Measurements from ENCODE around the gene C6orf62. TPM values are rescaled to one million over a fixed set of nuclear protein-coding genes. Genes with fewer than 3 reads are reported as not detected.

Gene C6orf62
- polyA plus RNA-seq, 2 of the 4 experiments (the other 2 are of a cell fraction): 66.3 to 73.4 TPM

DNA sequence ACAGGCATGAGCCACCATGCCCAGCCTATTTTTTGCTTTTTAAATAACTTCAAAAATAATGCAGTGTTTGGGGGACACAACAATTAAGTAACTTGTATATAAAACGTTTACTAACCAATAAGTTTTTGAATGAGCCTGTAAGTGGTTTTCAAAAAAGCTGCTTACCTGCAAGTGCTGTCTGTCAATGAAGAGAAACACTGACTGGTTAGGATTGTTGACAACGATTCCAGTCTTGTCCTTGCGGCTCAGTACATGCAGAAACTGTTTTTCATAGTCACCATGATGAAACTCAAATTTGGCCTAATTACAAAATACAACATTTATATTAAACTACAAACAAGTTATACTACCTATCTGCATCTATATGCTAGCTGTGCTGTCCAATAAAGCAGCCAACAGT, 10.3 kb downstream of the C6orf62 start (continued):
- TF ChIP-seq, protein P1, sequence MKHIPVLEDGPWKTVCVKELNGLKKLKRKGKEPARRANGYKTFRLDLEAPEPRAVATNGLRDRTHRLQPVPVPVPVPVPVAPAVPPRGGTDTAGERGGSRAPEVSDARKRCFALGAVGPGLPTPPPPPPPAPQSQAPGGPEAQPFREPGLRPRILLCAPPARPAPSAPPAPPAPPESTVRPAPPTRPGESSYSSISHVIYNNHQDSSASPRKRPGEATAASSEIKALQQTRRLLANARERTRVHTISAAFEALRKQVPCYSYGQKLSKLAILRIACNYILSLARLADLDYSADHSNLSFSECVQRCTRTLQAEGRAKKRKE (CRISPR knock-in tag; IDR thresholded peaks at IDR 0.05; ENCODE audit: low read depth): no peak
- no peak for TF ChIP-seq POLR2AphosphoS2 (conservative IDR thresholded peaks at IDR 0.05; ENCODE audit: low read length)

DNA sequence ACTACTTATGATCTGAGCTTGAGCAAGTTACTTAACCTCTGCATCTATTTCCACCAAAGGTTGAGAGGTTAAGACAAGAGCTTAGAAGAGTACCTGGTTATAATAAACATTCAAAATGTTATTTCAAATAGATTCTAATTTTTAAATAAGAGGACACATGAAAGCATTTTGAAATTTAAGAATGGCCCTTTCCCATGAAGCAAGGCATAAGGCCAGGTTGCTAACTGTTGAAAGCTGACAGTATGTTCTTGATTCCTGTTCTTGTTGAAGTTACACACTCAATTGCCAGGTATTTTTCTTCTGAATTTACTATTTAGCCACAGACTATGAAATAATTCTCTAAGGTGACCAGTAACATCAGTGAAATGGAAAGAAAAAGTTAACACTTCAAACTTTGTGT, 14.5 kb downstream of the C6orf62 start:
- Histone ChIP-seq H3K4me1 (no peaks in the 10 kb centered on the region; the same call in 2 of the 3 replicates), H3K9me3 (no peaks in the 10 kb centered on the region), H3K4me3 (no peak overlapping the region), H3K4me2 (no peak overlapping the region), H3K27ac (no peak overlapping the region)
- ATAC-seq (no peak), FAIRE-seq (no peak), DNase-seq (ENCODE audit: low read depth in 1 of 2, low spot score in 1 of 2) (no peak)
- no peak for TF ChIP-seq FOXS1 (CRISPR knock-in tag; IDR thresholded peaks at IDR 0.05)
- no peak for TF ChIP-seq JUNB (IDR thresholded peaks at IDR 0.05)
- TF ChIP-seq, protein P2, sequence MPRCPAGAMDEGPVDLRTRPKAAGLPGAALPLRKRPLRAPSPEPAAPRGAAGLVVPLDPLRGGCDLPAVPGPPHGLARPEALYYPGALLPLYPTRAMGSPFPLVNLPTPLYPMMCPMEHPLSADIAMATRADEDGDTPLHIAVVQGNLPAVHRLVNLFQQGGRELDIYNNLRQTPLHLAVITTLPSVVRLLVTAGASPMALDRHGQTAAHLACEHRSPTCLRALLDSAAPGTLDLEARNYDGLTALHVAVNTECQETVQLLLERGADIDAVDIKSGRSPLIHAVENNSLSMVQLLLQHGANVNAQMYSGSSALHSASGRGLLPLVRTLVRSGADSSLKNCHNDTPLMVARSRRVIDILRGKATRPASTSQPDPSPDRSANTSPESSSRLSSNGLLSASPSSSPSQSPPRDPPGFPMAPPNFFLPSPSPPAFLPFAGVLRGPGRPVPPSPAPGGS (IDR thresholded peaks at IDR 0.05): no peak
- TF ChIP-seq, protein P3, sequence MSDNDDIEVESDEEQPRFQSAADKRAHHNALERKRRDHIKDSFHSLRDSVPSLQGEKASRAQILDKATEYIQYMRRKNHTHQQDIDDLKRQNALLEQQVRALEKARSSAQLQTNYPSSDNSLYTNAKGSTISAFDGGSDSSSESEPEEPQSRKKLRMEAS (IDR thresholded peaks at IDR 0.05): no peak
- TF ChIP-seq NPAS2 (CRISPR knock-in tag; IDR thresholded peaks at IDR 0.05; ENCODE audit: borderline replicate concordance): no peak
- TF ChIP-seq FOSL2 (IDR thresholded peaks at IDR 0.05): no peak
- no peak for TF ChIP-seq FOSL2 (CRISPR knock-in tag; IDR thresholded peaks at IDR 0.05)
- TF ChIP-seq RNF2 (IDR thresholded peaks at IDR 0.05; ENCODE audit: borderline replicate concordance, low read depth): no peak
- TF ChIP-seq, protein P4, sequence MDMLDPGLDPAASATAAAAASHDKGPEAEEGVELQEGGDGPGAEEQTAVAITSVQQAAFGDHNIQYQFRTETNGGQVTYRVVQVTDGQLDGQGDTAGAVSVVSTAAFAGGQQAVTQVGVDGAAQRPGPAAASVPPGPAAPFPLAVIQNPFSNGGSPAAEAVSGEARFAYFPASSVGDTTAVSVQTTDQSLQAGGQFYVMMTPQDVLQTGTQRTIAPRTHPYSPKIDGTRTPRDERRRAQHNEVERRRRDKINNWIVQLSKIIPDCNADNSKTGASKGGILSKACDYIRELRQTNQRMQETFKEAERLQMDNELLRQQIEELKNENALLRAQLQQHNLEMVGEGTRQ (IDR thresholded peaks at IDR 0.05): no peak
- TF ChIP-seq, protein P5, sequence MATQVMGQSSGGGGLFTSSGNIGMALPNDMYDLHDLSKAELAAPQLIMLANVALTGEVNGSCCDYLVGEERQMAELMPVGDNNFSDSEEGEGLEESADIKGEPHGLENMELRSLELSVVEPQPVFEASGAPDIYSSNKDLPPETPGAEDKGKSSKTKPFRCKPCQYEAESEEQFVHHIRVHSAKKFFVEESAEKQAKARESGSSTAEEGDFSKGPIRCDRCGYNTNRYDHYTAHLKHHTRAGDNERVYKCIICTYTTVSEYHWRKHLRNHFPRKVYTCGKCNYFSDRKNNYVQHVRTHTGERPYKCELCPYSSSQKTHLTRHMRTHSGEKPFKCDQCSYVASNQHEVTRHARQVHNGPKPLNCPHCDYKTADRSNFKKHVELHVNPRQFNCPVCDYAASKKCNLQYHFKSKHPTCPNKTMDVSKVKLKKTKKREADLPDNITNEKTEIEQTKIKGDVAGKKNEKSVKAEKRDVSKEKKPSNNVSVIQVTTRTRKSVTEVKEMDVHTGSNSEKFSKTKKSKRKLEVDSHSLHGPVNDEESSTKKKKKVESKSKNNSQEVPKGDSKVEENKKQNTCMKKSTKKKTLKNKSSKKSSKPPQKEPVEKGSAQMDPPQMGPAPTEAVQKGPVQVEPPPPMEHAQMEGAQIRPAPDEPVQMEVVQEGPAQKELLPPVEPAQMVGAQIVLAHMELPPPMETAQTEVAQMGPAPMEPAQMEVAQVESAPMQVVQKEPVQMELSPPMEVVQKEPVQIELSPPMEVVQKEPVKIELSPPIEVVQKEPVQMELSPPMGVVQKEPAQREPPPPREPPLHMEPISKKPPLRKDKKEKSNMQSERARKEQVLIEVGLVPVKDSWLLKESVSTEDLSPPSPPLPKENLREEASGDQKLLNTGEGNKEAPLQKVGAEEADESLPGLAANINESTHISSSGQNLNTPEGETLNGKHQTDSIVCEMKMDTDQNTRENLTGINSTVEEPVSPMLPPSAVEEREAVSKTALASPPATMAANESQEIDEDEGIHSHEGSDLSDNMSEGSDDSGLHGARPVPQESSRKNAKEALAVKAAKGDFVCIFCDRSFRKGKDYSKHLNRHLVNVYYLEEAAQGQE (IDR thresholded peaks at IDR 0.05): no peak
- TF ChIP-seq KDM1A (IDR thresholded peaks at IDR 0.05; ENCODE audit: low read depth): no peak
- TF ChIP-seq HOXB13 (CRISPR knock-in tag; IDR thresholded peaks at IDR 0.05; ENCODE audit: low read depth): no peak
- TF ChIP-seq EHF (CRISPR knock-in tag; IDR thresholded peaks at IDR 0.05): no peak
- TF ChIP-seq MYC (IDR thresholded peaks at IDR 0.05; ENCODE audit: borderline replicate concordance, low read length): no peak
- no peak for TF ChIP-seq EP300 (IDR thresholded peaks at IDR 0.05)
- TF ChIP-seq MAFK (IDR thresholded peaks at IDR 0.05; ENCODE audit: partially characterized antibody): no peak
- no peak for TF ChIP-seq TP53 (CRISPR knock-in tag; IDR thresholded peaks at IDR 0.05)
- TF ChIP-seq TFCP2L1 (CRISPR knock-in tag; IDR thresholded peaks at IDR 0.05): no peak
- no peak for TF ChIP-seq HOXA7 (CRISPR knock-in tag; IDR thresholded peaks at IDR 0.05)
- ChIA-PET POLR2A (no interaction called here), CTCF (interaction anchor here (1.1 to 1.7 kb wide), 2 partner anchors 9 to 119 kb away, joined by 3 read pairs; no protein-coding TSS in a partner anchor)

Data from A549 (cell line).